Kidney (tissue), 14 donors: ENCODE data around the gene GMEB2. TPM values are rescaled to one million over a fixed set of nuclear protein-coding genes. Genes with fewer than 3 reads are reported as not detected.
"Not testable (repeated sequence)": the region's sequence is repeated elsewhere in the genome, so short reads cannot be mapped to it uniquely, and the experiment has no call there.

Experiments
- DNase-seq, 5 donors: peaks; one replicate each; pipeline ENCODE4 v3.0.0-alpha.2; 2013 to 2020
- FAIRE-seq: peaks from 2 replicates; lab custom pipeline; 2012; peaks lifted over from hg19 to GRCh38; lab: Jason Lieb, UNC
- H3K27ac ChIP-seq, 2 donors: one replicate each; pipeline ENCODE4 v1.7.0; 2013; ENCODE audit warnings: low read depth in 2 of 2, low read length in 2 of 2, inconsistent platforms in 1 of 2
- H3K27me3 ChIP-seq: one replicate; pipeline ENCODE4 v1.7.1; 2013; ENCODE audit warnings: low read length, inconsistent platforms; ENCODE audit not compliant: control insufficient read depth, insufficient read depth
- H3K36me3 ChIP-seq, 3 donors: one replicate each; pipeline versions ENCODE4 v1.7.0 to v1.7.1; 2013; ENCODE audit warnings: low read length in 3 of 3, control low read depth in 1 of 3, inconsistent platforms in 1 of 3; ENCODE audit not compliant: insufficient read depth in 3 of 3, control insufficient read depth in 2 of 3
- H3K4me1 ChIP-seq, 3 donors: one replicate each; pipeline versions ENCODE4 v1.7.0 to v1.7.1; 2013; ENCODE audit warnings: low read length in 3 of 3, inconsistent platforms in 1 of 3, low read depth in 1 of 3; ENCODE audit not compliant: control insufficient read depth in 2 of 3, insufficient read depth in 2 of 3
- H3K4me3 ChIP-seq, 3 donors: one replicate each; pipeline versions ENCODE4 v1.7.0 to v1.8.1; 2013; ENCODE audit warnings: low read length in 3 of 3, control low read depth in 1 of 3, inconsistent platforms in 1 of 3
- H3K9ac ChIP-seq, 3 donors: one replicate each; pipeline versions ENCODE4 v1.7.0 to v1.7.1; 2013; ENCODE audit warnings: low read length in 3 of 3, control low read depth in 1 of 3, inconsistent platforms in 1 of 3
- H3K9me3 ChIP-seq, 3 donors: one replicate each; pipeline versions ENCODE4 v1.7.0 to v1.7.1; 2013; ENCODE audit warnings: low read length in 3 of 3, control low read depth in 1 of 3, inconsistent platforms in 1 of 3; ENCODE audit not compliant: control insufficient read depth in 2 of 3, insufficient read depth in 1 of 3
- intact Hi-C: fragments of 100-400 bp; cut with DNase I; formaldehyde crosslinking; loops from one replicate; pipeline ENCODE4 v1.11.1; 2022
- polyA plus RNA-seq: library from polyadenylated mRNA; stranded (reverse); fragments of 350-450 nt; fragmentation: Illumina TruSeq; extraction: RNeasy Lipid Tissue Mini Kit (QIAGEN cat#74804); gene quantifications from one replicate; pipeline ENCODE4 v1.2.3, GENCODE V29; 2014; ENCODE audit warnings: low read depth, low replicate concordance; ENCODE audit not compliant: insufficient read depth
- total RNA-seq: library from RNA; stranded (reverse); fragmentation: NEBNext Ultra II Directional; extraction: Animal tissue kit (Norgen Biotek cat#: 25700); gene quantifications from one replicate; pipeline ENCODE4 v1.2.1, GENCODE V29; 2021
- TF ChIP-seq, protein P1 (sequence below): IDR thresholded peaks from 3 replicates; pipeline ENCODE4 v1.5.1; 2012; ENCODE audit warnings: mild to moderate bottlenecking, moderate library complexity, borderline replicate concordance; ENCODE audit not compliant: insufficient read depth; ENCODE audit errors: extremely low read depth
- donor health status: control.
- donor health status: control.
- donor health status: control.
- donor health status: control.
- donor health status: control.
- donor health status: DM: yes; HTN: yes; CAD: no.
- donor health status: Normal renal cell carcinoma (clear cell type).

GMEB2 gene
- total and polyA plus RNA-seq, 2 donors from 2014 or later = 6.1 to 13.4 TPM

- no peak overlapping the region for H3K4me3 ChIP-seq
- no peak overlapping the region for H3K27ac ChIP-seq
- FAIRE-seq (no peak), DNase-seq (no peak)
- no peaks in the 10 kb centered on the region for H3K27me3 ChIP-seq
- H3K9me3 ChIP-seq = no peaks in the 10 kb centered on the region
- TF ChIP-seq, protein P1, sequence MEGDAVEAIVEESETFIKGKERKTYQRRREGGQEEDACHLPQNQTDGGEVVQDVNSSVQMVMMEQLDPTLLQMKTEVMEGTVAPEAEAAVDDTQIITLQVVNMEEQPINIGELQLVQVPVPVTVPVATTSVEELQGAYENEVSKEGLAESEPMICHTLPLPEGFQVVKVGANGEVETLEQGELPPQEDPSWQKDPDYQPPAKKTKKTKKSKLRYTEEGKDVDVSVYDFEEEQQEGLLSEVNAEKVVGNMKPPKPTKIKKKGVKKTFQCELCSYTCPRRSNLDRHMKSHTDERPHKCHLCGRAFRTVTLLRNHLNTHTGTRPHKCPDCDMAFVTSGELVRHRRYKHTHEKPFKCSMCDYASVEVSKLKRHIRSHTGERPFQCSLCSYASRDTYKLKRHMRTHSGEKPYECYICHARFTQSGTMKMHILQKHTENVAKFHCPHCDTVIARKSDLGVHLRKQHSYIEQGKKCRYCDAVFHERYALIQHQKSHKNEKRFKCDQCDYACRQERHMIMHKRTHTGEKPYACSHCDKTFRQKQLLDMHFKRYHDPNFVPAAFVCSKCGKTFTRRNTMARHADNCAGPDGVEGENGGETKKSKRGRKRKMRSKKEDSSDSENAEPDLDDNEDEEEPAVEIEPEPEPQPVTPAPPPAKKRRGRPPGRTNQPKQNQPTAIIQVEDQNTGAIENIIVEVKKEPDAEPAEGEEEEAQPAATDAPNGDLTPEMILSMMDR = no peak
- no peak overlapping the region for H3K9ac ChIP-seq
- peaks cover 0 to 11% (median 6%) of the 10 kb centered on the region in 3 donors for H3K36me3 ChIP-seq
- intact Hi-C loops = no loop called here
- peaks cover 0 to 14% (median 0%) of the 10 kb centered on the region in 3 donors for H3K4me1 ChIP-seq
Observed at GRCh38 chr20:63661108-63661507, 34.2 kb upstream of the GMEB2 start.

- intact Hi-C loops = no loop called here
- H3K9ac ChIP-seq = no peak overlapping the region
Observed at GRCh38 chr20:63660622-63661021, 33.7 kb upstream of the GMEB2 start.

DNA sequence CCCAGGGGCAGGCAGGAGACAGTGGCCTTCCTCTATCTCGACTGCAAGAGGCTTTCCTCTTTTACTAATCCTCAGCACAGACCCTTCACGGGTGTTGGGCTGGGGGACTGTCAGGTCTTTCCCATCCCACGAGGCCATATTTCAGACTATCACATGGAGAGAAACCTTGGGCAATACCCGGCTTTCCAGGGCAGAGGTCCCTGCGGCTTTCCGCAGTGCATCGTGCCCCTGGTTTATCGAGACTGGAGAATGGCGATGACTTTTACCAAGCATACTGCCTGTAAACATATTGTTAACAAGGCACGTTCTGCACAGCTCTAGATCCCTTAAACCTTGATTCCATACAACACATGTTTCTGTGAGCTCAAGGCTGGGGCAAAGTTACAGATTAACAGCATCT lies 33.3 kb upstream of the GMEB2 start:
- H3K27me3 ChIP-seq, H3K9me3 ChIP-seq, FAIRE-seq, DNase-seq, H3K9ac ChIP-seq, H3K4me3 ChIP-seq, H3K27ac ChIP-seq, intact Hi-C loops: not testable (repeated sequence)
- Histone ChIP-seq H3K36me3 (peaks cover 0 to 11% (median 4%) of the 10 kb centered on the region in 3 donors), H3K4me1 (peaks cover 0 to 16% (median 0%) of the 10 kb centered on the region in 3 donors)

More at GRCh38 chr20:63660622-63661021, 33.7 kb upstream of the GMEB2 start:
- H3K36me3 ChIP-seq = peaks cover 0 to 11% (median 4%) of the 10 kb centered on the region in 3 donors
- TF ChIP-seq, protein P1 = no peak
- H3K4me1 ChIP-seq = peaks cover 0 to 14% (median 0%) of the 10 kb centered on the region in 3 donors
- FAIRE-seq (no peak), DNase-seq (no peak)
- H3K4me3 ChIP-seq = no peak overlapping the region
- no peak overlapping the region for H3K27ac ChIP-seq
- H3K27me3 ChIP-seq = no peaks in the 10 kb centered on the region
- no peaks in the 10 kb centered on the region for H3K9me3 ChIP-seq

DNA sequence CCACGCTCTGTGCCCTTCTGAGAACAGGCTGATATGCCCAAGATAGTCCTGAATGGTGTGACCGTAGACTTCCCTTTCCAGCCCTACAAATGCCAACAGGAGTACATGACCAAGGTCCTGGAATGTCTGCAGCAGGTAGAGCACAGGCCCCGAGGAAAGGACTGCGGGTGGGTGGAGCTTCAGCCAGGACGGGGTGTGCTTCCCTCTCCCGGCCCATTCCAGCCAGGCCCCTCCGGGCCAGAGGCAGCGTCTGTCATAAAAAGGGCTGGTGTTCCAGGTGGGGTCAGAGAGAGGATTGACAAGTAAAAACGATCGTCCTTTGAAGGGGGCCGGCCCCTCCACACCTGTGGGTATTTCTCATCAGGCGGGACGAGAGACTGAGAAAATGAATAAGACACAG lies 32.5 kb upstream of the GMEB2 start:
- TF ChIP-seq, protein P1 = no peak
- peak overlapping the region; percentile 79 to 94 (median 91) for H3K4me3 ChIP-seq

More for the DNA sequence above, 32.5 kb upstream of the GMEB2 start:
- intact Hi-C loops = no loop called here
- H3K27me3 ChIP-seq = no peaks in the 10 kb centered on the region
- no peaks in the 10 kb centered on the region for H3K9me3 ChIP-seq
- H3K36me3 ChIP-seq = peaks cover 0 to 11% (median 4%) of the 10 kb centered on the region in 3 donors
- H3K4me1 ChIP-seq = peaks cover 0 to 16% (median 0%) of the 10 kb centered on the region in 3 donors
- no peak for FAIRE-seq
- peak overlapping the region in 2 of 3 donors; percentile 37 to 89 for H3K9ac ChIP-seq
- peak overlapping the region in 1 of 2 donors; percentile 81 for H3K27ac ChIP-seq
- peak in 2 of 5 donors; percentile 48 to 75 for DNase-seq
